ENCODE data around the gene LARGE1.

LARGE1 gene

GRCh38 chr22:33354928-33355327, 565.3 kb downstream of the LARGE1 start:
- no peak for DNase-seq (ENCODE audit: low read depth)

GRCh38 chr22:33353502-33353901, 566.8 kb downstream of the LARGE1 start:
- no peak for DNase-seq (ENCODE audit: low read depth)

- DNase-seq (ENCODE audit: low read depth), result no peak
Observed at GRCh38 chr22:33352768-33353167, 567.5 kb downstream of the LARGE1 start.

- no peak for DNase-seq (ENCODE audit: low read depth)
Observed at GRCh38 chr22:33350961-33351360, 569.3 kb downstream of the LARGE1 start.

GRCh38 chr22:33350491-33350890, 569.8 kb downstream of the LARGE1 start:
- no peak for DNase-seq (ENCODE audit: low read depth)

- no peak for DNase-seq (ENCODE audit: low read depth)
Observed at GRCh38 chr22:33347002-33347401, 573.3 kb downstream of the LARGE1 start.

- DNase-seq (ENCODE audit: low read depth), result no peak
Observed at GRCh38 chr22:33341611-33342010, 578.7 kb downstream of the LARGE1 start.

- DNase-seq (ENCODE audit: low read depth), result no peak
Observed at GRCh38 chr22:33337524-33337923, 582.8 kb downstream of the LARGE1 start.

GRCh38 chr22:33335611-33336279, 584.5 kb downstream of the LARGE1 start:
- no peak for DNase-seq (ENCODE audit: low read depth)

GRCh38 chr22:33332538-33332937, 587.7 kb downstream of the LARGE1 start:
- no peak for DNase-seq (ENCODE audit: low read depth)

- no peak for DNase-seq (ENCODE audit: low read depth)
Observed at GRCh38 chr22:33331017-33331416, 589.3 kb downstream of the LARGE1 start.

- DNase-seq (ENCODE audit: low read depth), result no peak
Observed at GRCh38 chr22:33330534-33330933, 589.7 kb downstream of the LARGE1 start.

GRCh38 chr22:33329398-33329797, 590.9 kb downstream of the LARGE1 start:
- no peak for DNase-seq (ENCODE audit: low read depth)

- DNase-seq (ENCODE audit: low read depth), result no peak
Observed at GRCh38 chr22:33328789-33329296, 591.4 kb downstream of the LARGE1 start.

GRCh38 chr22:33327348-33327860, 592.9 kb downstream of the LARGE1 start:
- no peak for DNase-seq (ENCODE audit: low read depth)

- no peak for DNase-seq (ENCODE audit: low read depth)
Observed at GRCh38 chr22:33326540-33327295, 593.6 kb downstream of the LARGE1 start.

GRCh38 chr22:33325232-33326004, 594.9 kb downstream of the LARGE1 start:
- DNase-seq (ENCODE audit: low read depth), result no peak

- DNase-seq (ENCODE audit: low read depth), result no peak
Observed at GRCh38 chr22:33324228-33324627, 596.0 kb downstream of the LARGE1 start.

- no peak for DNase-seq (ENCODE audit: low read depth)
Observed at GRCh38 chr22:33321466-33321865, 598.8 kb downstream of the LARGE1 start.

- DNase-seq (ENCODE audit: low read depth), result no peak
Observed at GRCh38 chr22:33315954-33316353, 604.3 kb downstream of the LARGE1 start.

GRCh38 chr22:33315117-33315516, 605.2 kb downstream of the LARGE1 start:
- no peak for DNase-seq (ENCODE audit: low read depth)

GRCh38 chr22:33314316-33314715, 606.0 kb downstream of the LARGE1 start:
- no peak for DNase-seq (ENCODE audit: low read depth)

All from stimulated activated CD8-positive, alpha-beta memory T cell treated with anti-CD3 and anti-CD28 coated beads, Interleukin-15, amount 100 ng/mL, for 24 hours (primary cell).